CD14-positive monocyte (primary cell): ENCODE results near the gene KIAA1549. TPM values are rescaled to one million over a fixed set of nuclear protein-coding genes. Genes with fewer than 3 reads are reported as not detected.

Experiments used
- DNase-seq, 3 donors: peaks; one replicate each; pipeline ENCODE4 v3.0.0-alpha.2; 2011 to 2022
- H2AFZ ChIP-seq: 2 replicates; pipeline ENCODE4 v1.6.0; 2012; ENCODE audit warnings: mild to moderate bottlenecking, low read depth, low read length, inconsistent platforms; ENCODE audit not compliant: insufficient read depth, poor library complexity, severe bottlenecking
- H3K27ac ChIP-seq, 2 donors: 1 replicate in 1 of 2; 2 replicates in 1 of 2; pipeline ENCODE4 v1.5.1; 2012 to 2013; ENCODE audit warnings: low read length in 2 of 2, control low read depth in 1 of 2, inconsistent platforms in 1 of 2, low read depth in 1 of 2, mild to moderate bottlenecking in 1 of 2
- H3K27me3 ChIP-seq, 2 donors: one replicate each; pipeline versions ENCODE4 v1.6.0 to v1.6.1; 2011 to 2013; ENCODE audit warnings: low read length in 2 of 2; ENCODE audit not compliant: control insufficient read depth in 2 of 2, insufficient read depth in 2 of 2
- H3K36me3 ChIP-seq, 2 donors: replicated peaks in 1 of 2; 1 replicate in 1 of 2; 2 replicates in 1 of 2; pipeline versions ENCODE4 v1.5.1 to v1.6.1; 2012 to 2013; ENCODE audit warnings: low read length in 2 of 2, control low read depth in 1 of 2, inconsistent platforms in 1 of 2, mild to moderate bottlenecking in 1 of 2; ENCODE audit not compliant: insufficient read depth in 2 of 2, control insufficient read depth in 1 of 2
- H3K4me1 ChIP-seq, 2 donors: 1 replicate in 1 of 2; 2 replicates in 1 of 2; pipeline versions ENCODE4 v1.5.1 to v1.6.1; 2012 to 2013; ENCODE audit warnings: low read length in 2 of 2, control low read depth in 1 of 2, inconsistent platforms in 1 of 2, mild to moderate bottlenecking in 1 of 2, moderate library complexity in 1 of 2; ENCODE audit not compliant: insufficient read depth in 2 of 2, control insufficient read depth in 1 of 2
- H3K4me2 ChIP-seq: replicated peaks from 2 replicates; pipeline ENCODE3; 2012; ENCODE audit warnings: low read length, moderate library complexity, mild to moderate bottlenecking; ENCODE audit not compliant: poor library complexity, severe bottlenecking; ENCODE audit errors: extremely low read depth
- H3K4me3 ChIP-seq, 3 experiments: fragments of 200-600 bp in 1 of 3; sonication (generic) in 1 of 3; replicated peaks in 1 of 3; 1 replicate in 2 of 3; 2 replicates in 1 of 3; pipeline ENCODE4 v1.5.1; 2011 to 2013; ENCODE audit warnings: low read length in 3 of 3, mild to moderate bottlenecking in 3 of 3, control low read depth in 2 of 3, low read depth in 2 of 3, inconsistent platforms in 1 of 3, moderate library complexity in 1 of 3
- H3K79me2 ChIP-seq: 2 replicates; pipeline ENCODE4 v1.6.0; 2012; ENCODE audit warnings: mild to moderate bottlenecking, control low read depth, inconsistent platforms, low read length, moderate library complexity; ENCODE audit not compliant: insufficient read depth
- H3K9ac ChIP-seq: 2 replicates; pipeline ENCODE4 v1.6.0; 2017; ENCODE audit warnings: low read length, mild to moderate bottlenecking; ENCODE audit not compliant: insufficient read depth, poor library complexity, severe bottlenecking
- H3K9me3 ChIP-seq, 2 donors: replicated peaks in 1 of 2; 1 replicate in 1 of 2; 2 replicates in 1 of 2; pipeline versions ENCODE4 v1.5.1 to v1.6.1; 2012 to 2013; ENCODE audit warnings: low read length in 2 of 2, control low read depth in 1 of 2; ENCODE audit not compliant: control insufficient read depth in 1 of 2, insufficient read depth in 1 of 2
- H4K20me1 ChIP-seq: 2 replicates; pipeline ENCODE4 v1.6.0; 2012; ENCODE audit warnings: mild to moderate bottlenecking, low read length, control low read depth, moderate library complexity; ENCODE audit not compliant: insufficient read depth
- H3K27ac Mint-ChIP-seq, 7 donors: one replicate each; pipeline ENCODE4 v1.8.0; 2020; ENCODE audit warnings: mild to moderate bottlenecking in 7 of 7, mixed read lengths in 7 of 7, moderate library complexity in 6 of 7, inconsistent platforms in 2 of 7
- H3K27me3 Mint-ChIP-seq, 3 donors: one replicate each; pipeline ENCODE4 v1.8.0; 2021 to 2022; ENCODE audit warnings: low read depth in 3 of 3, mild to moderate bottlenecking in 3 of 3, mixed read lengths in 3 of 3, moderate library complexity in 3 of 3, inconsistent platforms in 1 of 3
- H3K36me3 Mint-ChIP-seq, 2 donors: one replicate each; pipeline ENCODE4 v1.8.0; 2020; ENCODE audit warnings: mixed read lengths in 2 of 2, inconsistent platforms in 1 of 2, mild to moderate bottlenecking in 1 of 2
- H3K4me1 Mint-ChIP-seq: one replicate; pipeline ENCODE4 v1.8.0; 2020; ENCODE audit warnings: mild to moderate bottlenecking, mixed read lengths
- H3K4me3 Mint-ChIP-seq, 2 donors: one replicate each; pipeline ENCODE4 v1.8.0; 2020; ENCODE audit warnings: mild to moderate bottlenecking in 2 of 2, mixed read lengths in 2 of 2, moderate library complexity in 1 of 2
- H3K9me3 Mint-ChIP-seq, 7 donors: one replicate each; pipeline ENCODE4 v1.8.0; 2020 to 2022; ENCODE audit warnings: mixed read lengths in 7 of 7, mild to moderate bottlenecking in 6 of 7, moderate library complexity in 6 of 7, inconsistent platforms in 2 of 7
- WGBS: methylation state at CpG from one replicate; pipeline ENCODE4 v1.1.5; 2013; ENCODE audit warnings: missing lambda C conversion rate; ENCODE audit not compliant: insufficient coverage; 5-methylcytosine and 5-hydroxymethylcytosine counted together
- intact Hi-C, 2 donors: fragments of 100-400 bp; cut with micrococcal nuclease; formaldehyde crosslinking; loops; one replicate each; pipeline versions ENCODE4 v1.15.0 to v1.15.1; 2023
- polyA plus RNA-seq, 3 donors: library from polyadenylated mRNA; depleted of rRNA in 1 of 3; unstranded in 2 of 3; stranded (reverse) in 1 of 3; fragments of 300-500 nt in 2 of 3; fragments of >200 nt in 1 of 3; fragmentation: Illumina TruSeq in 2 of 3; gene quantifications; 1 replicate in 2 of 3; 2 replicates in 1 of 3; pipeline ENCODE4 v1.2.3, GENCODE V29; 2012 to 2021
- TF ChIP-seq, protein P1 (sequence below): fragments of 200-600 bp; IDR thresholded peaks from one replicate; pipeline ENCODE4 v1.8.0; 2022; ENCODE audit warnings: antibody characterized with exemption, mild to moderate bottlenecking

KIAA1549 gene
- polyA plus RNA-seq, 3 donors, result 0.03 TPM; not detected in 1

DNA sequence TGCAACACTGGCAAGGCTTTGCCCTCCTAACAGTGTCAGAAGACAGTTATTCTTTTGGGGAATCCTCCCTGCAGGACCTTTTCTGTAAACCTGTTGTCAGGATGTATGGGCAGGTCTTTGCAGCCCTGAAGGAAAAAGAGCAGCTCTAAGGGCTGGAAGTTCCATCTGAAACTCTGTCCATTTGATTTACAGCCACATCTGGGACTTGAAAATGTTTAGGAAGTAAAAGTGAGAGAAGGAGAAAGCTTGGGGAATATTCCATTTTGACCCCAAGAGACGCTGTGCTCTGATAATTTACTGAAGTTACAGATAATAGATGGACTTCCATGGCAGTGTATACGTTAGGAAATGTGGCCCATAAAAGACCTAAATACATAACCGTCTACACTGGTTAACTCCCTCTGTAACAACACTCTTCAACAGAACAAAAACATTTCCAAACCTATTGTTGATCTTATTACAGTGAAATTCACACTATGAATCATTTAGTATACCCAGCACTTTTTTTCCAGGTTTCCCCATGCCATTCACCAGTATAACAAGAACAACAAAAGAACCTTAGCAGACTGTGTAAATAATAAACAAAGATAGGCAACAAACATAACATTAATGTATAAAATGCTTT is 89.1 kb downstream of the KIAA1549 start:
- intact Hi-C loops, result no loop called here
- no peak overlapping the region for H3K4me2 ChIP-seq
- H3K27ac ChIP-seq, result no peak overlapping the region

GRCh38 chr7:138891446-138891810 is 89.8 kb downstream of the KIAA1549 start:
- intact Hi-C loops, result no loop called here

More for the DNA sequence above, 89.1 kb downstream of the KIAA1549 start:
- Histone ChIP-seq H3K4me3 (no peak overlapping the region), H3K4me1 (no peaks in the 10 kb centered on the region), H3K9ac (no peak overlapping the region), H3K9me3 (no peaks in the 10 kb centered on the region), H4K20me1 (no peaks in the 10 kb centered on the region), H2AFZ (no peak overlapping the region), H3K27me3 (no peaks in the 10 kb centered on the region), H3K79me2 (no peaks in the 10 kb centered on the region), H3K36me3 (no peaks in the 10 kb centered on the region)
- Mint-ChIP-seq H3K4me1 (no peaks in the 10 kb centered on the region), H3K27me3 (no peaks in the 10 kb centered on the region), H3K36me3 (no peaks in the 10 kb centered on the region), H3K27ac (no peak overlapping the region), H3K9me3 (no peaks in the 10 kb centered on the region), H3K4me3 (no peak overlapping the region)
- WGBS, result 100% methylated on average over 1 of the region's 3 CpGs
- TF ChIP-seq, protein P1, sequence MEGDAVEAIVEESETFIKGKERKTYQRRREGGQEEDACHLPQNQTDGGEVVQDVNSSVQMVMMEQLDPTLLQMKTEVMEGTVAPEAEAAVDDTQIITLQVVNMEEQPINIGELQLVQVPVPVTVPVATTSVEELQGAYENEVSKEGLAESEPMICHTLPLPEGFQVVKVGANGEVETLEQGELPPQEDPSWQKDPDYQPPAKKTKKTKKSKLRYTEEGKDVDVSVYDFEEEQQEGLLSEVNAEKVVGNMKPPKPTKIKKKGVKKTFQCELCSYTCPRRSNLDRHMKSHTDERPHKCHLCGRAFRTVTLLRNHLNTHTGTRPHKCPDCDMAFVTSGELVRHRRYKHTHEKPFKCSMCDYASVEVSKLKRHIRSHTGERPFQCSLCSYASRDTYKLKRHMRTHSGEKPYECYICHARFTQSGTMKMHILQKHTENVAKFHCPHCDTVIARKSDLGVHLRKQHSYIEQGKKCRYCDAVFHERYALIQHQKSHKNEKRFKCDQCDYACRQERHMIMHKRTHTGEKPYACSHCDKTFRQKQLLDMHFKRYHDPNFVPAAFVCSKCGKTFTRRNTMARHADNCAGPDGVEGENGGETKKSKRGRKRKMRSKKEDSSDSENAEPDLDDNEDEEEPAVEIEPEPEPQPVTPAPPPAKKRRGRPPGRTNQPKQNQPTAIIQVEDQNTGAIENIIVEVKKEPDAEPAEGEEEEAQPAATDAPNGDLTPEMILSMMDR, result no peak
- no peak for DNase-seq

More at GRCh38 chr7:138891446-138891810, 89.8 kb downstream of the KIAA1549 start:
- Histone ChIP-seq H3K9me3 (no peaks in the 10 kb centered on the region), H3K9ac (no peak overlapping the region), H3K27ac (no peak overlapping the region), H2AFZ (no peak overlapping the region), H3K4me1 (no peaks in the 10 kb centered on the region), H4K20me1 (no peaks in the 10 kb centered on the region), H3K27me3 (no peaks in the 10 kb centered on the region), H3K79me2 (no peaks in the 10 kb centered on the region), H3K4me3 (no peak overlapping the region), H3K4me2 (no peak overlapping the region), H3K36me3 (no peaks in the 10 kb centered on the region)
- H3K27me3 Mint-ChIP-seq, result no peaks in the 10 kb centered on the region
- H3K36me3 Mint-ChIP-seq, result no peaks in the 10 kb centered on the region
- H3K27ac Mint-ChIP-seq, result no peak overlapping the region
- 90% methylated on average over 3 of the region's 5 CpGs for WGBS
- peaks cover 2% of the 10 kb centered on the region for H3K4me1 Mint-ChIP-seq
- TF ChIP-seq, protein P1, result no peak
- no peak for DNase-seq
- no peak overlapping the region for H3K4me3 Mint-ChIP-seq
- no peaks in the 10 kb centered on the region for H3K9me3 Mint-ChIP-seq
